Right atrium auricular region (tissue), 2 donors: ENCODE results near the gene NCOA1. TPM values are rescaled to one million over a fixed set of nuclear protein-coding genes. Genes with fewer than 3 reads are reported as not detected.

Experiments
- DNase-seq: peaks from one replicate; pipeline ENCODE4 v3.0.0-alpha.2; 2019; ENCODE audit warnings: low spot score
- H3K27ac ChIP-seq, 2 donors: fragments of 200-600 bp; sonication (generic); 1 replicate in 1 of 2; 2 replicates in 1 of 2; pipeline ENCODE4 v1.5.1; 2016 to 2019
- H3K27me3 ChIP-seq, 2 donors: fragments of 200-600 bp; sonication (generic); one replicate each; pipeline versions ENCODE4 v1.5.1 to v1.6.0; 2017 to 2019
- H3K36me3 ChIP-seq: fragments of 200-600 bp; sonication (generic); one replicate; pipeline ENCODE4 v1.5.1; 2016
- H3K4me1 ChIP-seq, 2 donors: fragments of 200-600 bp; sonication (generic); one replicate each; pipeline versions ENCODE4 v1.5.1 to v1.6.0; 2017 to 2019
- H3K4me3 ChIP-seq, 2 donors: fragments of 200-600 bp; sonication (generic); 1 replicate in 1 of 2; 2 replicates in 1 of 2; pipeline ENCODE4 v1.5.1; 2017 to 2019; ENCODE audit warnings: mild to moderate bottlenecking in 1 of 2, moderate library complexity in 1 of 2
- H3K9me3 ChIP-seq, 2 donors: fragments of 200-600 bp; sonication (generic); one replicate each; pipeline ENCODE4 v1.5.1; 2019
- CTCF ChIP-seq, 2 donors: fragments of 200-600 bp; sonication (generic); IDR thresholded peaks; one replicate each; pipeline ENCODE4 v1.5.1; 2019; ENCODE audit warnings: antibody characterized with exemption in 2 of 2
- total RNA-seq, 2 donors: library from RNA; depleted of rRNA; stranded (reverse); fragments of >200 nt; gene quantifications; one replicate each; pipeline ENCODE4 v1.1.0, GENCODE V29; 2016

The NCOA1 gene
- total RNA-seq, 2 donors from 2014 or later, result 33.8 to 43.6 TPM

- Histone ChIP-seq H3K4me1 (peaks cover 0 to 19% of the 10 kb centered on the region in 2 donors), H3K27me3 (no peaks in the 10 kb centered on the region), H3K9me3 (peaks cover 0 to 13% of the 10 kb centered on the region in 2 donors), H3K4me3 (no peak overlapping the region), H3K27ac (no peak overlapping the region), H3K36me3 (no peaks in the 10 kb centered on the region)
- no peak for TF ChIP-seq CTCF (IDR thresholded peaks at IDR 0.05)
- DNase-seq, result no peak
These were observed 125.6 kb downstream of the NCOA1 start for GRCh38 chr2:24616616-24617015.

DNA sequence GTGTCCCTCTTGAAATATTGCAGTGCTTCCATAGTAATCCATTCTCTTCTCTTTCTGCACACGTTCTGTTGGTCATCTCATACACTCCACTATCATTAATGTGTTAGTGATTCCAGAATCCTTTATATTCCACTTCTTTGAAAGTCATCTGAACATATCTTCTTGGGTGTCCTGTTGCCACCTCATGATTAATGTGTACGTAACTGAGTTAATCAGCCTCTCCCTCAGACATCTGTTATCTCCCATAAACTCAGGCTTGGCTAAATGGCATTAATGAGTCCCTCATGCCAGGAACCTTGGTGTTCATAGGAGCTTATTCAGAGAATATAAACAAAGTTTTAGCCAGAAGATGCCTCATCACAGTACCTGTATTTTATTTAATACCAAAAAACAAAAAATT, 126.4 kb downstream of the NCOA1 start:
- Histone ChIP-seq H3K9me3 (peaks cover 0 to 5% of the 10 kb centered on the region in 2 donors), H3K27ac (no peak overlapping the region), H3K4me1 (peaks cover 0 to 19% of the 10 kb centered on the region in 2 donors), H3K27me3 (no peaks in the 10 kb centered on the region), H3K36me3 (no peaks in the 10 kb centered on the region), H3K4me3 (no peak overlapping the region)
- TF ChIP-seq CTCF (IDR thresholded peaks at IDR 0.05), result no peak
- no peak for DNase-seq

- TF ChIP-seq CTCF (IDR thresholded peaks at IDR 0.05), result no peak
- no peaks in the 10 kb centered on the region for H3K27me3 ChIP-seq
- H3K4me3 ChIP-seq, result no peak overlapping the region
- no peaks in the 10 kb centered on the region for H3K36me3 ChIP-seq
- peaks cover 0 to 19% of the 10 kb centered on the region in 2 donors for H3K4me1 ChIP-seq
- H3K27ac ChIP-seq, result no peak overlapping the region
- no peak for DNase-seq
- H3K9me3 ChIP-seq, result no peaks in the 10 kb centered on the region
These were observed 127.1 kb downstream of the NCOA1 start for GRCh38 chr2:24618144-24618543.

DNA sequence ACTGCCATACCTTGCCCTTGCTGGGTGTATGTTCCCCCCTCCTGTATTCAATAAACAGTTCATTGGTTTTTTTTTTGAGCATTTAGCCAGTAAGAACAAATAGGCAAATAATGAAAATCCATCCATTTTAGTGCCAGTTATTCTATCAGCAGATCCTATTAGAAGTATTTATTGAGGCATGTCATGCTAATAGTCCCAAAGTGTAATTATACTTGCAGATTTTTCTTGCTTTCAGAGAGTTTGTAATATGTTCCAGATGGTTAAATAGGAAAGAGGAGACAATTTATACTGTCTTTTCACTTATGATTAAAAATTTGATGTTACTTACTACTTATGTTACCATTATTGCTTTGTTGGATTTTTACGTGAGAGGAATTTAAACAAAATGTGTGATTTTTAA, 127.6 kb downstream of the NCOA1 start:
- Histone ChIP-seq H3K4me3 (no peak overlapping the region), H3K27ac (no peak overlapping the region), H3K9me3 (no peaks in the 10 kb centered on the region), H3K36me3 (no peaks in the 10 kb centered on the region), H3K4me1 (peaks cover 0 to 19% of the 10 kb centered on the region in 2 donors), H3K27me3 (no peaks in the 10 kb centered on the region)
- DNase-seq, result no peak
- TF ChIP-seq CTCF (IDR thresholded peaks at IDR 0.05), result no peak

GRCh38 chr2:24620936-24621335, 129.9 kb downstream of the NCOA1 start:
- H3K27me3 ChIP-seq, result no peaks in the 10 kb centered on the region
- H3K36me3 ChIP-seq, result no peaks in the 10 kb centered on the region
- DNase-seq, result no peak
- no peak overlapping the region for H3K4me3 ChIP-seq
- H3K4me1 ChIP-seq, result peaks cover 0 to 19% of the 10 kb centered on the region in 2 donors
- no peak for TF ChIP-seq CTCF (IDR thresholded peaks at IDR 0.05)
- no peak overlapping the region for H3K27ac ChIP-seq
- no peaks in the 10 kb centered on the region for H3K9me3 ChIP-seq

- Histone ChIP-seq H3K4me1 (peaks cover 0 to 9% of the 10 kb centered on the region in 2 donors), H3K9me3 (no peaks in the 10 kb centered on the region)
These were observed 130.9 kb downstream of the NCOA1 start for GRCh38 chr2:24621779-24622538.

More at GRCh38 chr2:24621779-24622538, 130.9 kb downstream of the NCOA1 start:
- Histone ChIP-seq H3K27ac (no peak overlapping the region), H3K4me3 (no peak overlapping the region), H3K36me3 (no peaks in the 10 kb centered on the region), H3K27me3 (no peaks in the 10 kb centered on the region)
- no peak for TF ChIP-seq CTCF (IDR thresholded peaks at IDR 0.05)
- DNase-seq, result no peak
